DOHH2 (cell line): Measurements from ENCODE around the gene PCSK5.

Experiments
- H3F3A ChIP-seq: fragments of 200-600 bp; sonication (generic), shearing (Covaris generic); 2 replicates; pipeline ENCODE4 v1.6.0; 2016; ENCODE audit warnings: antibody characterized with exemption, mild to moderate bottlenecking; ENCODE audit not compliant: control insufficient read depth, insufficient read depth
- H3K27ac ChIP-seq: fragments of 200-600 bp; sonication (generic); 2 replicates; pipeline ENCODE4 v1.5.1; 2014; ENCODE audit warnings: low read depth, mild to moderate bottlenecking, low read length, moderate library complexity
- H3K27me3 ChIP-seq: fragments of 200-600 bp; sonication (generic); 2 replicates; pipeline ENCODE4 v1.6.1; 2014; ENCODE audit warnings: mild to moderate bottlenecking, low read length, mixed read lengths; ENCODE audit not compliant: control insufficient read depth
- H3K36me3 ChIP-seq: fragments of 200-600 bp; sonication (generic); 2 replicates; pipeline ENCODE4 v1.6.1; 2014; ENCODE audit warnings: mild to moderate bottlenecking, low read length, moderate library complexity, mixed read lengths; ENCODE audit not compliant: control insufficient read depth
- H3K4me1 ChIP-seq: fragments of 200-600 bp; sonication (generic); 2 replicates; pipeline ENCODE4 v1.6.1; 2014; ENCODE audit warnings: mild to moderate bottlenecking, low read length, mixed read lengths; ENCODE audit not compliant: control insufficient read depth
- H3K4me2 ChIP-seq: fragments of 200-600 bp; sonication (generic); 2 replicates; pipeline ENCODE4 v1.6.0; 2014; ENCODE audit warnings: mild to moderate bottlenecking, low read length, moderate library complexity
- H3K4me3 ChIP-seq: fragments of 200-600 bp; sonication (generic); 2 replicates; pipeline ENCODE4 v1.5.1; 2014; ENCODE audit warnings: mild to moderate bottlenecking, low read length, mixed read lengths
- H3K79me2 ChIP-seq: fragments of 200-600 bp; sonication (generic); 2 replicates; pipeline ENCODE4 v1.6.1; 2014; ENCODE audit warnings: mild to moderate bottlenecking, low read length, mixed read lengths; ENCODE audit not compliant: control insufficient read depth
- H3K9me2 ChIP-seq: fragments of 200-600 bp; sonication (generic); replicated peaks from 2 replicates; pipeline ENCODE4 v1.6.1; 2014; ENCODE audit warnings: mild to moderate bottlenecking, low read length, mixed read lengths; ENCODE audit not compliant: control insufficient read depth
- H3K9me3 ChIP-seq: fragments of 200-600 bp; sonication (generic); 2 replicates; pipeline ENCODE4 v1.6.1; 2014; ENCODE audit warnings: antibody characterized with exemption, low read length, mixed read lengths; ENCODE audit not compliant: control insufficient read depth, insufficient read depth
- H4K20me1 ChIP-seq: fragments of 200-600 bp; sonication (generic); 2 replicates; pipeline ENCODE4 v1.6.0; 2014; ENCODE audit warnings: low read depth, mild to moderate bottlenecking, antibody characterized with exemption, low read length, moderate library complexity; ENCODE audit not compliant: control insufficient read depth, insufficient read depth
- CTCF ChIP-seq: fragments of 200-600 bp; sonication (generic); IDR thresholded peaks from one replicate; pipeline ENCODE4 v1.5.1; 2014; ENCODE audit warnings: antibody characterized with exemption, mild to moderate bottlenecking, low read depth, low read length; ENCODE audit not compliant: poor library complexity, severe bottlenecking
- EZH2phosphoT487 ChIP-seq: fragments of 200-600 bp; sonication (generic); IDR thresholded peaks from 2 replicates; pipeline ENCODE4 v1.6.1; 2017; ENCODE audit warnings: borderline replicate concordance, mild to moderate bottlenecking, antibody characterized with exemption, low read length, moderate library complexity, mixed read lengths

Gene PCSK5

GRCh38 chr9:75892216-75892911 is 1.9 kb downstream of the PCSK5 start:
- Histone ChIP-seq H3K36me3 (no peaks in the 10 kb centered on the region), H3K79me2 (no peaks in the 10 kb centered on the region), H3K4me3 (no peak overlapping the region), H3K9me2 (no peaks in the 10 kb centered on the region), H3K4me2 (no peak overlapping the region), H3K4me1 (no peaks in the 10 kb centered on the region), H4K20me1 (no peaks in the 10 kb centered on the region), H3K27me3 (peaks cover 20% of the 10 kb centered on the region), H3F3A (no peaks in the 10 kb centered on the region), H3K27ac (no peak overlapping the region), H3K9me3 (no peaks in the 10 kb centered on the region)
- TF ChIP-seq EZH2phosphoT487, result no peak
- TF ChIP-seq CTCF, result no peak

GRCh38 chr9:75893106-75893505 is 2.6 kb downstream of the PCSK5 start:
- H3F3A ChIP-seq, result no peaks in the 10 kb centered on the region
- no peaks in the 10 kb centered on the region for H4K20me1 ChIP-seq
- no peaks in the 10 kb centered on the region for H3K36me3 ChIP-seq
- H3K4me1 ChIP-seq, result no peaks in the 10 kb centered on the region
- H3K79me2 ChIP-seq, result no peaks in the 10 kb centered on the region
- no peak overlapping the region for H3K27ac ChIP-seq
- H3K4me2 ChIP-seq, result no peak overlapping the region
- no peaks in the 10 kb centered on the region for H3K9me2 ChIP-seq
- H3K27me3 ChIP-seq, result peaks cover 20% of the 10 kb centered on the region
- H3K9me3 ChIP-seq, result no peaks in the 10 kb centered on the region
- H3K4me3 ChIP-seq, result no peak overlapping the region
- TF ChIP-seq CTCF, result no peak
- TF ChIP-seq EZH2phosphoT487, result no peak

- Histone ChIP-seq H4K20me1 (no peaks in the 10 kb centered on the region), H3K9me2 (no peaks in the 10 kb centered on the region), H3K9me3 (no peaks in the 10 kb centered on the region), H3K4me3 (no peak overlapping the region), H3K27ac (no peak overlapping the region), H3K4me2 (no peak overlapping the region), H3K79me2 (no peaks in the 10 kb centered on the region), H3K27me3 (peaks cover 19% of the 10 kb centered on the region), H3K36me3 (no peaks in the 10 kb centered on the region), H3F3A (no peaks in the 10 kb centered on the region), H3K4me1 (no peaks in the 10 kb centered on the region)
- TF ChIP-seq CTCF, result no peak
- no peak for TF ChIP-seq EZH2phosphoT487
Measured at GRCh38 chr9:75894566-75894965, 4.1 kb downstream of the PCSK5 start.
